AG04450 (cell line): ENCODE measurements around the gene BARX1. TPM values are rescaled to one million over a fixed set of nuclear protein-coding genes. Genes with fewer than 3 reads are reported as not detected.

ENCODE experiments used
- CTCF ChIA-PET: fragments of 300-600, 350-600 bp; formaldehyde crosslinking; extraction: SDS; loops from one replicate; lab custom pipeline; 2022; ENCODE audit warnings: antibody characterized with exemption, inconsistent platforms; lab: Charles Lee
- POLR2A ChIA-PET: fragments of 350-600 bp; formaldehyde crosslinking; extraction: SDS; loops from one replicate; lab custom pipeline; 2021; ENCODE audit warnings: antibody characterized with exemption, inconsistent platforms; lab: Yijun Ruan, JAX
- DNase-seq: peaks from one replicate; pipeline ENCODE4 v3.0.0-alpha.2; 2011; ENCODE audit warnings: low read depth, low spot score
- H3K27ac ChIP-seq: one replicate; pipeline ENCODE4 v1.5.1; 2012; ENCODE audit warnings: low read depth, low read length, control low read depth
- H3K27me3 ChIP-seq: one replicate; pipeline ENCODE4 v1.6.0; 2012; ENCODE audit warnings: low read length; ENCODE audit not compliant: control insufficient read depth, insufficient read depth
- H3K4me3 ChIP-seq: 2 replicates; pipeline ENCODE4 v1.5.1; 2011; ENCODE audit warnings: mild to moderate bottlenecking, low read depth, low read length, control low read depth
- H3K9me3 ChIP-seq: 2 replicates; pipeline ENCODE4 v1.5.1; 2012; ENCODE audit warnings: low read length; ENCODE audit not compliant: control insufficient read depth, insufficient read depth
- polyA plus RNA-seq: library from polyadenylated mRNA; depleted of rRNA; stranded (reverse); fragments of >200 nt; gene quantifications from 2 replicates; pipeline ENCODE4 v1.2.3, GENCODE V29; 2011
- TF ChIP-seq, protein P1 (sequence below): IDR thresholded peaks from 2 replicates; pipeline ENCODE4 v1.5.1; 2011; ENCODE audit warnings: low read depth, low read length, control low read depth, inconsistent platforms

BARX1 gene
- polyA plus RNA-seq, 1 experiment = not detected

- no peak overlapping the region for H3K27ac ChIP-seq
- no peak for DNase-seq
- POLR2A ChIA-PET = no interaction called here
- TF ChIP-seq, protein P1, sequence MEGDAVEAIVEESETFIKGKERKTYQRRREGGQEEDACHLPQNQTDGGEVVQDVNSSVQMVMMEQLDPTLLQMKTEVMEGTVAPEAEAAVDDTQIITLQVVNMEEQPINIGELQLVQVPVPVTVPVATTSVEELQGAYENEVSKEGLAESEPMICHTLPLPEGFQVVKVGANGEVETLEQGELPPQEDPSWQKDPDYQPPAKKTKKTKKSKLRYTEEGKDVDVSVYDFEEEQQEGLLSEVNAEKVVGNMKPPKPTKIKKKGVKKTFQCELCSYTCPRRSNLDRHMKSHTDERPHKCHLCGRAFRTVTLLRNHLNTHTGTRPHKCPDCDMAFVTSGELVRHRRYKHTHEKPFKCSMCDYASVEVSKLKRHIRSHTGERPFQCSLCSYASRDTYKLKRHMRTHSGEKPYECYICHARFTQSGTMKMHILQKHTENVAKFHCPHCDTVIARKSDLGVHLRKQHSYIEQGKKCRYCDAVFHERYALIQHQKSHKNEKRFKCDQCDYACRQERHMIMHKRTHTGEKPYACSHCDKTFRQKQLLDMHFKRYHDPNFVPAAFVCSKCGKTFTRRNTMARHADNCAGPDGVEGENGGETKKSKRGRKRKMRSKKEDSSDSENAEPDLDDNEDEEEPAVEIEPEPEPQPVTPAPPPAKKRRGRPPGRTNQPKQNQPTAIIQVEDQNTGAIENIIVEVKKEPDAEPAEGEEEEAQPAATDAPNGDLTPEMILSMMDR = no peak
- CTCF ChIA-PET = interaction anchor here (1.1 kb wide), 1 partner anchor 8 kb away, joined by 3 read pairs; no protein-coding TSS in a partner anchor
- no peak overlapping the region for H3K4me3 ChIP-seq
- H3K9me3 ChIP-seq = no peaks in the 10 kb centered on the region
- H3K27me3 ChIP-seq = peaks cover 4% of the 10 kb centered on the region
Measured at GRCh38 chr9:93994545-93994944, 39.4 kb upstream of the BARX1 start.

DNA sequence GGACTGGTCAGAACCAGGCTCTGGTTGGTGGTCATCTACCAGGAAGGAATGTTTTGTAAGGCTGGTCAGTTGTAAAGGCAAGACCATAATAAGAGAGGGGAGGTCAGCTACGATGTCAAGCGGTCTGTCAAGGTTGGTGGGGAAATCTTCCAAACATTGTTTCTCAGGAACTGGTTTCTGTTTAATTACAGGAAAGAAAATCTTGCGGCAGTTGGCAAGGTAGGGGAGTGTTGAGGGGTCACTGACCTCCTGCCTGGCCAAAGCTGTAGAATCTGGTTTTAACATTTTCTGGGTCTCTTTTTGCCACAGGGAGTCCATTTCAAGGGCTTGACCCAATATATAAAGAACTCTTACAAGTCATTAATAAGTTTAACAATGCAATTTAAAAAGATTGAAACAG, 39.0 kb upstream of the BARX1 start:
- POLR2A ChIA-PET = no interaction called here
- no peak overlapping the region for H3K4me3 ChIP-seq
- CTCF ChIA-PET = interaction anchor here (1.1 kb wide), 1 partner anchor 8 kb away, joined by 3 read pairs; no protein-coding TSS in a partner anchor
- peaks cover 4% of the 10 kb centered on the region for H3K27me3 ChIP-seq
- TF ChIP-seq, protein P1 = no peak
- H3K27ac ChIP-seq = no peak overlapping the region
- no peak for DNase-seq
- no peaks in the 10 kb centered on the region for H3K9me3 ChIP-seq

DNA sequence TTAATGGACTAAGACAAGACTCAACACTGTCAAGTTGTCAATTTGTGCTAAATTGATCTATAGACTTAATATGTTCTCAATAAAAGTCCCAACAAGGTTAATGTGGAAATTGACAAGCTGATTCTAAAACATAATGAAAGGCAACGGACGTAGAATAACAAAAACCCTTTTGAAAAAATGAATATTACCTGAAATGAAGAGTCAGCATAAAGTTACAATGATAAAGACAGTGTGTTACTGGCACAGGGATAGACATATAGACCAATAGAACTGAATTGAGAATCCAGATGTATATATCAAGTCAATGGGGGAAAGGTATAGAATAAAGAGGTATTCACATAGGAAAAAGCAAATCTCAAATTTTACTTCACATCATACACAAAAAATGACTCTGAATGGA, 37.7 kb upstream of the BARX1 start:
- Histone ChIP-seq H3K27ac (no peak overlapping the region), H3K9me3 (no peaks in the 10 kb centered on the region), H3K4me3 (no peak overlapping the region), H3K27me3 (peaks cover 4% of the 10 kb centered on the region)
- POLR2A ChIA-PET = interaction anchor here (0.7 kb wide), 1 partner anchor 1821 kb away, joined by 3 read pairs; no protein-coding TSS in a partner anchor
- DNase-seq = no peak
- CTCF ChIA-PET = interaction anchor here (1.0 kb wide), 1 partner anchor 9 kb away, joined by 3 read pairs; no protein-coding TSS in a partner anchor
- TF ChIP-seq, protein P1 = no peak

DNA sequence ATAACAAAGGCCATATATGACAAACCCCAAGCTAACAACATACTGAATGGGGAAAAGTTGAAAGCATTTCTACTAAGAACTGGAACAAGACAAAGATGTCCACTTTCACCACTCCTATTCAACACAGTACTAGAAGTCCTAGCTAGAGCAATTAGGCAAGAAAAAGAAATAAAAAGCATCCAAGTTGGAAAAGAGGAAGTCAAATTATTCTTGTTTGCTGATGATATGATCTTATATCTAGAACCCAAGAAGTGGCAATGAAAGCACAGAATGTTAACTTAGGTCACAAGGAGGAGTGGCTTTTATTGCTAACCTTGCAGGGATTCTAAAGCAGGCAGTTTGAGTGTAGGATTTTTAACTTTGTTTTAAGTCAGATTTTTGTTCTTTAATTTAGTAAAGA, 35.3 kb upstream of the BARX1 start:
- TF ChIP-seq, protein P1 = no peak
- H3K27ac ChIP-seq = no peak overlapping the region
- H3K27me3 ChIP-seq = no peaks in the 10 kb centered on the region
- ChIA-PET POLR2A (no interaction called here), CTCF (no interaction called here)
- no peak overlapping the region for H3K4me3 ChIP-seq
- no peak for DNase-seq
- no peaks in the 10 kb centered on the region for H3K9me3 ChIP-seq

DNA sequence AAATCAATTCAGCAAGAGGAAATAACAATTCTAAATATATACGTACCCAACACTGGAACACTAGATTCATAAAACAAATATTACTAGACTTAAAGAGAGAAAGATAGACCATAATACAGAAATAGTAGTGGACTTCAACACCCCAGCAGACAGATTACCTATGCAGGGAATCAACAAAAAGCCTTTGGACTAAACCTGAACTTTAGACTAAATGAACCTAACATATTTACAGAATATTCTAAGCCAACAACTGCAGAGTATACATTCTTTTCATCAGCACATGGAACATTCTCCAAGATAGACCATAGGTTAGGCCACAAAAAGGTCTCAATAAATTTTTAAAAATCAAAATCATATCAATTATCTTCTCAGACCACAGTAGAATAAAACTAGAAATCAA, 32.9 kb upstream of the BARX1 start:
- CTCF ChIA-PET = interaction anchor here (0.9 kb wide), 1 partner anchor 26 kb away, joined by 4 read pairs; no protein-coding TSS in a partner anchor
- no peak for DNase-seq
- H3K9me3 ChIP-seq = no peaks in the 10 kb centered on the region
- TF ChIP-seq, protein P1 = no peak
- H3K27ac ChIP-seq = no peak overlapping the region
- POLR2A ChIA-PET = no interaction called here
- no peaks in the 10 kb centered on the region for H3K27me3 ChIP-seq
- H3K4me3 ChIP-seq = no peak overlapping the region
